DMS114 treated with DMSO at 0.1 percent for 48 hours (cell line): ENCODE measurements around the gene CSRP3.
"Not testable (repeated sequence)": the region's sequence is repeated elsewhere in the genome, so short reads cannot be mapped to it uniquely, and the experiment has no call there.

Source experiments
- DNase-seq: peaks from one replicate; lab custom pipeline; 2025; ENCODE audit not compliant: unreplicated experiment; lab: John Stamatoyannopoulos, UW

The CSRP3 gene

GRCh38 chr11:19191530-19192169 is 10.1 kb downstream of the CSRP3 start:
- DNase-seq: no peak

- DNase-seq: no peak
These were observed 13.9 kb downstream of the CSRP3 start for GRCh38 chr11:19187833-19188258.

GRCh38 chr11:19187114-19187832 is 14.5 kb downstream of the CSRP3 start:
- no peak for DNase-seq

GRCh38 chr11:19185516-19186052 is 16.2 kb downstream of the CSRP3 start:
- no peak for DNase-seq

- DNase-seq: no peak
These were observed 16.7 kb downstream of the CSRP3 start for GRCh38 chr11:19185036-19185435.

- no peak for DNase-seq
These were observed 18.1 kb downstream of the CSRP3 start for GRCh38 chr11:19183646-19184045.

GRCh38 chr11:19181531-19182261 is 20.1 kb downstream of the CSRP3 start:
- no peak for DNase-seq

- DNase-seq: no peak
These were observed 25.1 kb downstream of the CSRP3 start for GRCh38 chr11:19176629-19177186.

GRCh38 chr11:19173964-19174638 is 27.7 kb downstream of the CSRP3 start:
- DNase-seq: no peak

GRCh38 chr11:19173004-19173689 is 28.6 kb downstream of the CSRP3 start:
- DNase-seq: no peak

GRCh38 chr11:19168090-19168489 is 33.7 kb downstream of the CSRP3 start:
- DNase-seq: no peak

GRCh38 chr11:19164881-19165280 is 36.9 kb downstream of the CSRP3 start:
- DNase-seq: no peak

GRCh38 chr11:19164230-19164855 is 37.4 kb downstream of the CSRP3 start:
- no peak for DNase-seq

GRCh38 chr11:19163617-19164016 is 38.2 kb downstream of the CSRP3 start:
- no peak for DNase-seq

GRCh38 chr11:19162951-19163505 is 38.8 kb downstream of the CSRP3 start:
- DNase-seq: no peak

GRCh38 chr11:19161651-19162050 is 40.1 kb downstream of the CSRP3 start:
- no peak for DNase-seq

- DNase-seq: no peak
These were observed 40.9 kb downstream of the CSRP3 start for GRCh38 chr11:19160847-19161246.

GRCh38 chr11:19156892-19157291 is 44.9 kb downstream of the CSRP3 start:
- no peak for DNase-seq

- no peak for DNase-seq
These were observed 56.5 kb downstream of the CSRP3 start for GRCh38 chr11:19145319-19145718.

- DNase-seq: not testable (repeated sequence)
These were observed 64.9 kb downstream of the CSRP3 start for GRCh38 chr11:19136884-19137283.
